H1 (cell line): ENCODE data around the gene FAM227B. TPM values are rescaled to one million over a fixed set of nuclear protein-coding genes. Genes with fewer than 3 reads are reported as not detected.

Source experiments
- CTCF ChIA-PET: fragments of 300-600 bp; sonication (Branson Sonifier 250); formaldehyde crosslinking; loops from one replicate; lab custom pipeline; 2021; ENCODE audit not compliant: partially characterized antibody; lab: Charles Lee
- POLR2A ChIA-PET: fragments of 300-600 bp; sonication (Branson Sonifier 250); formaldehyde crosslinking; loops from one replicate; lab custom pipeline; 2021; ENCODE audit warnings: inconsistent platforms; ENCODE audit not compliant: partially characterized antibody; lab: Charles Lee
- DNase-seq, 2 experiments: peaks; one replicate each; pipeline versions ENCODE4 v3.0.0 to v3.0.0-alpha.2; 2010 to 2022; ENCODE audit warnings: low spot score in 2 of 2, low read depth in 1 of 2, mixed read lengths in 1 of 2
- FAIRE-seq: peaks from 2 replicates; lab custom pipeline; 2011; peaks lifted over from hg19 to GRCh38; lab: Jason Lieb, UNC
- H2AFZ ChIP-seq: 2 replicates; pipeline ENCODE4 v1.8.1; 2012; ENCODE audit warnings: low read length, inconsistent platforms
- H2AK5ac ChIP-seq: 2 replicates; pipeline ENCODE4 v1.6.1; 2013; ENCODE audit warnings: low read depth, low read length
- H2BK120ac ChIP-seq: replicated peaks from 2 replicates; pipeline ENCODE3; 2013; ENCODE audit warnings: low read depth, low read length, inconsistent platforms
- H2BK12ac ChIP-seq: 2 replicates; pipeline ENCODE4 v1.6.1; 2013; ENCODE audit warnings: low read depth, low read length
- H2BK15ac ChIP-seq: 2 replicates; pipeline ENCODE4 v1.6.1; 2013; ENCODE audit warnings: low read length
- H2BK20ac ChIP-seq: 2 replicates; pipeline ENCODE4 v1.6.1; 2013; ENCODE audit warnings: low read length
- H2BK5ac ChIP-seq: 2 replicates; pipeline ENCODE4 v1.6.1; 2013; ENCODE audit warnings: low read depth, low read length
- H3K14ac ChIP-seq: 2 replicates; pipeline ENCODE4 v1.6.1; 2013; ENCODE audit warnings: inconsistent platforms; ENCODE audit not compliant: insufficient read length
- H3K18ac ChIP-seq: 2 replicates; pipeline ENCODE4 v1.6.1; 2013; ENCODE audit warnings: low read length; ENCODE audit errors: extremely low read depth
- H3K23ac ChIP-seq: 2 replicates; pipeline ENCODE4 v1.6.1; 2013; ENCODE audit warnings: inconsistent platforms; ENCODE audit not compliant: insufficient read length
- H3K23me2 ChIP-seq: 2 replicates; pipeline ENCODE4 v1.6.1; 2013; ENCODE audit warnings: low read depth, low read length
- H3K27ac ChIP-seq: 2 replicates; pipeline ENCODE4 v1.6.1; 2011; ENCODE audit warnings: low read depth, low read length, inconsistent platforms
- H3K27me3 ChIP-seq, 4 experiments: replicated peaks in 1 of 4; 1 replicate in 1 of 4; 2 replicates in 3 of 4; pipeline versions ENCODE4 v1.6.1 to v1.8.1; 2011 to 2013; ENCODE audit warnings: low read length in 3 of 4, mild to moderate bottlenecking in 3 of 4, inconsistent platforms in 2 of 4, mixed read lengths in 2 of 4, moderate library complexity in 1 of 4; ENCODE audit not compliant: control insufficient read depth in 3 of 4, insufficient read depth in 3 of 4; ENCODE audit errors: extremely low read depth in 1 of 4
- H3K36me3 ChIP-seq, 4 experiments: 2 replicates each; pipeline versions ENCODE4 v1.6.1 to v1.8.1; 2011 to 2013; ENCODE audit warnings: mild to moderate bottlenecking in 4 of 4, low read length in 3 of 4, moderate library complexity in 2 of 4, control low read depth in 1 of 4, inconsistent platforms in 1 of 4; ENCODE audit not compliant: insufficient read depth in 4 of 4, control insufficient read depth in 2 of 4
- H3K4ac ChIP-seq: replicated peaks from 2 replicates; pipeline ENCODE3; 2013; ENCODE audit warnings: low read length, low read depth, mixed read lengths, inconsistent platforms; ENCODE audit not compliant: insufficient read length
- H3K4me1 ChIP-seq, 4 experiments: replicated peaks in 1 of 4; 1 replicate in 1 of 4; 2 replicates in 3 of 4; pipeline versions ENCODE4 v1.6.1 to v1.8.1; 2011 to 2013; ENCODE audit warnings: low read length in 3 of 4, inconsistent platforms in 2 of 4, mixed read lengths in 1 of 4; ENCODE audit not compliant: insufficient read depth in 4 of 4, control insufficient read depth in 3 of 4
- H3K4me2 ChIP-seq, 2 experiments: 2 replicates each; pipeline versions ENCODE4 v1.6.1 to v1.8.1; 2011 to 2013; ENCODE audit warnings: low read depth in 2 of 2, low read length in 2 of 2, control low read depth in 1 of 2, inconsistent platforms in 1 of 2, mild to moderate bottlenecking in 1 of 2; ENCODE audit not compliant: insufficient read depth in 1 of 2
- H3K4me3 ChIP-seq, 4 experiments: fragments of 200-600, 300-600 bp in 1 of 4; sonication (generic), shearing (Covaris generic), sonication (Bioruptor Twin) in 1 of 4; 2 replicates each; pipeline versions ENCODE4 v1.5.1 to v1.8.1; 2011 to 2016; ENCODE audit warnings: low read length in 4 of 4, low read depth in 3 of 4, control low read depth in 2 of 4, inconsistent platforms in 2 of 4, mild to moderate bottlenecking in 2 of 4, mixed read lengths in 1 of 4, moderate library complexity in 1 of 4; ENCODE audit not compliant: insufficient read depth in 2 of 4; ENCODE audit errors: extremely low read depth in 1 of 4
- H3K56ac ChIP-seq: replicated peaks from 2 replicates; pipeline ENCODE3; 2013; ENCODE audit warnings: low read depth, mild to moderate bottlenecking, mixed read lengths, low read length, inconsistent platforms; ENCODE audit not compliant: insufficient read length
- H3K79me1 ChIP-seq: 2 replicates; pipeline ENCODE4 v1.6.1; 2013; ENCODE audit warnings: low read depth, low read length, control low read depth
- H3K79me2 ChIP-seq, 2 experiments: 2 replicates each; pipeline versions ENCODE4 v1.6.1 to v1.8.1; 2012 to 2013; ENCODE audit warnings: low read length in 2 of 2, mild to moderate bottlenecking in 2 of 2, inconsistent platforms in 1 of 2; ENCODE audit not compliant: insufficient read depth in 2 of 2, control insufficient read depth in 1 of 2
- H3K9ac ChIP-seq, 4 experiments: replicated peaks in 1 of 4; 1 replicate in 1 of 4; 2 replicates in 3 of 4; pipeline versions ENCODE4 v1.6.1 to v1.8.1; 2011 to 2013; ENCODE audit warnings: low read depth in 3 of 4, low read length in 3 of 4, control low read depth in 2 of 4, mild to moderate bottlenecking in 2 of 4, moderate library complexity in 2 of 4, inconsistent platforms in 1 of 4; ENCODE audit errors: extremely low read depth in 1 of 4
- H3K9me3 ChIP-seq, 2 experiments: 2 replicates each; pipeline versions ENCODE4 v1.6.1 to v1.8.1; 2012 to 2013; ENCODE audit warnings: mild to moderate bottlenecking in 2 of 2, moderate library complexity in 2 of 2, control low read depth in 1 of 2, inconsistent platforms in 1 of 2, low read depth in 1 of 2, low read length in 1 of 2, mixed read lengths in 1 of 2; ENCODE audit not compliant: insufficient read depth in 2 of 2
- H4K20me1 ChIP-seq, 2 experiments: replicated peaks in 1 of 2; 2 replicates each; pipeline versions ENCODE3 to v1.8.1; 2011 to 2013; ENCODE audit warnings: inconsistent platforms in 2 of 2, low read length in 2 of 2, mild to moderate bottlenecking in 1 of 2; ENCODE audit not compliant: insufficient read depth in 2 of 2, control insufficient read depth in 1 of 2
- H4K5ac ChIP-seq: 2 replicates; pipeline ENCODE4 v1.6.1; 2013; ENCODE audit warnings: low read length, low read depth, mixed read lengths, inconsistent platforms; ENCODE audit not compliant: insufficient read length
- H4K8ac ChIP-seq: 2 replicates; pipeline ENCODE4 v1.8.0; 2013; ENCODE audit warnings: mild to moderate bottlenecking, moderate library complexity, low read length, inconsistent platforms; ENCODE audit not compliant: insufficient read depth; ENCODE audit errors: extremely low read depth
- H4K91ac ChIP-seq: replicated peaks from 2 replicates; pipeline ENCODE3; 2013; ENCODE audit warnings: low read length, mixed read lengths, inconsistent platforms; ENCODE audit not compliant: insufficient read length
- CEBPB ChIP-seq: IDR thresholded peaks from 2 replicates; pipeline ENCODE4 v1.6.1; 2012; ENCODE audit warnings: low read depth, low read length
- CREB1 ChIP-seq: IDR thresholded peaks from 2 replicates; pipeline ENCODE4 v1.6.1; 2012; ENCODE audit warnings: inconsistent platforms
- EGR1 ChIP-seq: IDR thresholded peaks from 2 replicates; pipeline ENCODE4 v1.6.1; 2011; ENCODE audit warnings: low read depth, low read length, borderline replicate concordance
- HDAC6 ChIP-seq: IDR thresholded peaks from one replicate; pipeline ENCODE4 v1.7.1; 2012; ENCODE audit warnings: low read depth, mild to moderate bottlenecking, inconsistent platforms, low read length, moderate library complexity
- KDM1A ChIP-seq: fragments of 200-600, 300-600 bp; sonication (generic); IDR thresholded peaks from 2 replicates; pipeline ENCODE4 v1.7.1; 2016; ENCODE audit warnings: mild to moderate bottlenecking, low read length, borderline replicate concordance
- KDM4A ChIP-seq: IDR thresholded peaks from one replicate; pipeline ENCODE4 v1.7.1; 2012; ENCODE audit warnings: low read depth, mild to moderate bottlenecking, moderate library complexity, low read length, inconsistent platforms; ENCODE audit not compliant: severe bottlenecking
- MAX ChIP-seq: IDR thresholded peaks from 2 replicates; pipeline ENCODE4 v1.6.1; 2012; ENCODE audit warnings: inconsistent platforms
- NANOG ChIP-seq: IDR thresholded peaks from 2 replicates; pipeline ENCODE4 v1.6.1; 2011; ENCODE audit warnings: low read length, low read depth, mild to moderate bottlenecking, inconsistent platforms; ENCODE audit not compliant: insufficient read depth, poor library complexity, severe bottlenecking
- NRF1 ChIP-seq: IDR thresholded peaks from 2 replicates; pipeline ENCODE4 v1.6.1; 2011; ENCODE audit warnings: mild to moderate bottlenecking, low read depth, low read length, improper control_type of control experiment
- POLR2A ChIP-seq, 2 experiments: IDR thresholded peaks; 1 replicate in 1 of 2; 2 replicates in 1 of 2; pipeline ENCODE4 v1.6.1; 2011; ENCODE audit warnings: low read depth in 2 of 2, low read length in 2 of 2, mild to moderate bottlenecking in 2 of 2; ENCODE audit errors: control extremely low read depth in 1 of 2
- RXRA ChIP-seq: IDR thresholded peaks from 2 replicates; pipeline ENCODE4 v1.6.1; 2011; ENCODE audit warnings: low read depth, mild to moderate bottlenecking, low read length, moderate library complexity; ENCODE audit not compliant: insufficient read depth
- SIRT6 ChIP-seq: IDR thresholded peaks from one replicate; pipeline ENCODE4 v1.7.1; 2012; ENCODE audit warnings: low read length, inconsistent platforms
- TAF7 ChIP-seq: optimal IDR thresholded peaks from 2 replicates; pipeline ENCODE3; 2011; ENCODE audit warnings: low read depth, mild to moderate bottlenecking, inconsistent platforms, low read length, moderate library complexity, borderline replicate concordance
- TBP ChIP-seq: IDR thresholded peaks from 2 replicates; pipeline ENCODE4 v1.6.1; 2011; ENCODE audit warnings: low read depth, low read length, improper control_type of control experiment
- WGBS, 2 experiments: shearing (Covaris generic) in 1 of 2; methylation state at CpG; one replicate each; pipeline versions ENCODE4 v1.1.6 to v1.1.7; 2013 to 2015; ENCODE audit warnings: low lambda C conversion rate in 2 of 2, mixed read lengths in 2 of 2, inconsistent platforms in 1 of 2, low coverage in 1 of 2, missing lambda C conversion rate in 1 of 2; ENCODE audit not compliant: insufficient replicate concordance in 2 of 2, insufficient coverage in 1 of 2, insufficient read length in 1 of 2; ENCODE audit errors: extremely low coverage in 1 of 2, missing lambda C conversion rate in 1 of 2; 5-methylcytosine and 5-hydroxymethylcytosine counted together
- polyA plus RNA-seq, 7 experiments: library from polyadenylated mRNA; depleted of rRNA in 3 of 7; stranded (reverse) in 5 of 7; unstranded in 2 of 7; fragments of >200 nt in 5 of 7; fragments of 200-250 nt in 2 of 7; gene quantifications; 1 replicate in 5 of 7; 2 replicates in 1 of 7; 4 replicates in 1 of 7; pipeline versions ENCODE4 v1.2.1 to v1.2.3, GENCODE V29; 2011 to 2013; ENCODE audit warnings: missing spikeins in 2 of 7, mixed read lengths in 2 of 7
- total RNA-seq: library from RNA; stranded (reverse); fragmentation: NEBNext Ultra II Directional; extraction: Animal tissue kit (Norgen Biotek cat#: 25700); gene quantifications from 2 replicates; pipeline ENCODE4 v1.2.1, GENCODE V29; 2021

FAM227B gene
- total and polyA plus RNA-seq, 2 of the 8 experiments (the other 6 are each of a cell fraction or from before 2014, with no cell fraction given): 4.0 to 6.5 TPM

- no peak overlapping the region for H3K9ac ChIP-seq
- ChIA-PET POLR2A (no interaction called here), CTCF (interaction anchor here (0.7 to 2.9 kb wide), 6 partner anchors 12 to 166 kb away, joined by 3 to 12 read pairs (median 4); partner anchors contain the start of gene FGF7)
- H3K4ac ChIP-seq: no peak overlapping the region
- H3K18ac ChIP-seq: no peak overlapping the region
- no peak overlapping the region for H2AFZ ChIP-seq
- H3K79me1 ChIP-seq: no peaks in the 10 kb centered on the region
- no peaks in the 10 kb centered on the region for H4K20me1 ChIP-seq
- H3K27ac ChIP-seq: no peak overlapping the region
- no peak overlapping the region for H4K5ac ChIP-seq
- peaks cover 0 to 3% (median 2%) of the 10 kb centered on the region in 4 experiments; a peak in 2 of 8 replicates for H3K36me3 ChIP-seq
- H2BK12ac ChIP-seq: no peak overlapping the region
- no peak overlapping the region for H3K4me3 ChIP-seq
- H3K27me3 ChIP-seq: no peaks in the 10 kb centered on the region
- DNase-seq (no peak), FAIRE-seq (no peak)
- no peak overlapping the region for H4K8ac ChIP-seq
- no peak overlapping the region for H3K4me2 ChIP-seq
- H3K14ac ChIP-seq: no peak overlapping the region
- H4K91ac ChIP-seq: no peak overlapping the region
- no peak overlapping the region for H2BK20ac ChIP-seq
- no peak overlapping the region for H2BK5ac ChIP-seq
- H3K23ac ChIP-seq: no peak overlapping the region
- no peak overlapping the region for H3K56ac ChIP-seq
- H3K4me1 ChIP-seq: peaks cover 0 to 5% (median 0%) of the 10 kb centered on the region in 4 experiments; a peak in 1 of 7 replicates
- H3K9me3 ChIP-seq: no peaks in the 10 kb centered on the region; a peak in 1 of 4 replicates
- no peak overlapping the region for H2BK120ac ChIP-seq
- H2AK5ac ChIP-seq: no peak overlapping the region
- 89% methylated on average over 2 of the region's 2 CpGs; no CpG with 5 or more reads in 1 of the 2 experiments for WGBS, 2 experiments
- no peak overlapping the region for H2BK15ac ChIP-seq
- no peaks in the 10 kb centered on the region for H3K79me2 ChIP-seq
- H3K23me2 ChIP-seq: no peaks in the 10 kb centered on the region; the same call in 1 of the 2 replicates
- TF ChIP-seq HDAC6 (no peak), POLR2A (IDR thresholded peaks at IDR 0.05; ENCODE audit: control extremely low read depth in 1 of 2, low read depth in 2 of 2, low read length in 2 of 2) (no peak), NANOG (no peak), TAF7 (no peak), NRF1 (no peak), KDM4A (no peak), CREB1 (no peak), SIRT6 (no peak), EGR1 (no peak), TBP (no peak), CEBPB (no peak), KDM1A (no peak), RXRA (no peak), MAX (no peak)
These were observed 332.2 kb downstream of the FAM227B start for GRCh38 chr15:49288391-49288790.
